Heart left ventricle (tissue), 13 donors: ENCODE measurements around the gene MGA.

ENCODE experiments used
- CTCF ChIP-seq, 12 donors: fragments of 200-600 bp; sonication (generic) in 4 of 12; IDR thresholded peaks; one replicate each; pipeline versions ENCODE4 v1.5.0 to v1.8.0; 2018 to 2022; ENCODE audit warnings: antibody characterized with exemption in 12 of 12, mild to moderate bottlenecking in 5 of 12
- POLR2A ChIP-seq, 2 donors: fragments of 450-650 bp; IDR thresholded peaks; one replicate each; pipeline ENCODE4 v1.6.1; 2017; ENCODE audit warnings: antibody characterized with exemption in 2 of 2, mild to moderate bottlenecking in 2 of 2, moderate library complexity in 2 of 2
- donor health status: ischemic (EF 13 %, LVEDD 7.1; RV severe dilation, severe dysfunction).
- donor health status: DM: no; HTN: yes; CAD: no.
- donor health status: DM: no; HTN: no; CAD: no.
- donor health status: ischemic (EF 25% LVEDD 6.9; RV normal size, moderate dysfunction).
- donor health status: ischemic (EF 25% LVEDD 5.7; RV mildly dilated, moderate dysfunction).
- donor health status: ischemic (EF 35%, LVEDD 5.7; RV mildly dilated, moderate dysfunction).
- donor health status: nonischemic (EF 11% LVEDD 7.7; RV severe dilation, severe dysfunction).
- donor health status: DM: yes; HTN: yes; CAD: no.
- donor health status: PGD.
- donor health status: ischemic (EF 29% LVEDD 5.4; RV normal size, mild dysfunction).
- donor health status: nonischemic (EF 23%, LVEDD 6.1; RV moderate dilation, normal function).

GRCh38 chr15:41822471-41822870 lies 162.3 kb downstream of the MGA start:
- TF ChIP-seq CTCF (IDR thresholded peaks at IDR 0.05) = no peak
- TF ChIP-seq POLR2A (IDR thresholded peaks at IDR 0.05) = no peak
